WTC11 (cell line): ENCODE measurements around the gene TIGD1. TPM values are rescaled to one million over a fixed set of nuclear protein-coding genes. Genes with fewer than 3 reads are reported as not detected.

Source experiments
- ATAC-seq: fragments of 200-7000 bp; cut with Tn5 transposase; 2 replicates; pipeline ENCODE4 v1.10.0; 2021; ENCODE audit warnings: mild to moderate bottlenecking, moderate library complexity
- CTCF ChIA-PET: fragments of 300-600 bp; sonication (Branson Sonifier 250); formaldehyde crosslinking; loops from one replicate; lab custom pipeline; 2021; ENCODE audit warnings: antibody characterized with exemption; lab: Charles Lee
- POLR2A ChIA-PET: fragments of 350-600 bp; sonication (Branson Sonifier 250); formaldehyde crosslinking; loops from one replicate; lab custom pipeline; 2021; ENCODE audit warnings: antibody characterized with exemption; lab: Charles Lee
- DNase-seq: peaks from one replicate; pipeline ENCODE4 v3.0.0; 2021; ENCODE audit warnings: low spot score
- H3K27ac Mint-ChIP-seq: 2 replicates; pipeline ENCODE4 v1.8.0; 2021; ENCODE audit warnings: mixed read lengths
- H3K27me3 Mint-ChIP-seq: 2 replicates; pipeline ENCODE4 v1.8.0; 2021; ENCODE audit warnings: low read depth, mild to moderate bottlenecking, moderate library complexity, mixed read lengths
- H3K36me3 Mint-ChIP-seq: 2 replicates; pipeline ENCODE4 v1.8.0; 2021; ENCODE audit warnings: mixed read lengths
- H3K4me1 Mint-ChIP-seq: 2 replicates; pipeline ENCODE4 v1.8.0; 2022; ENCODE audit warnings: mixed read lengths
- H3K4me3 Mint-ChIP-seq: 2 replicates; pipeline ENCODE4 v1.8.0; 2021; ENCODE audit warnings: mild to moderate bottlenecking, moderate library complexity, mixed read lengths
- H3K9me3 Mint-ChIP-seq: 2 replicates; pipeline ENCODE4 v1.8.0; 2021; ENCODE audit warnings: mixed read lengths
- CDX4 ChIP-seq: fragments of 250-450 bp; sonication (Bioruptor Pico); IDR thresholded peaks from 2 replicates; pipeline ENCODE4 v1.9.0; 2021; ENCODE audit warnings: moderate library complexity, mild to moderate bottlenecking, inconsistent platforms, borderline replicate concordance
- CREM ChIP-seq: sonication (generic); formaldehyde crosslinking; IDR thresholded peaks from 2 replicates; pipeline ENCODE4 v1.8.1; 2022; ENCODE audit warnings: mild to moderate bottlenecking, missing genetic modification reagents, moderate library complexity
- CTCF ChIP-seq: fragments of 200-600 bp; IDR thresholded peaks from 2 replicates; pipeline ENCODE4 v1.8.0; 2022; ENCODE audit warnings: antibody characterized with exemption
- E2F5 ChIP-seq: sonication (generic); formaldehyde crosslinking; IDR thresholded peaks from 2 replicates; pipeline ENCODE4 v1.8.1; 2022; ENCODE audit warnings: mild to moderate bottlenecking, moderate library complexity, missing genetic modification reagents
- GTF2I ChIP-seq: fragments of 250-450 bp; sonication (Bioruptor Pico); conservative IDR thresholded peaks from 2 replicates; pipeline ENCODE4 v1.4.0; 2021; ENCODE audit warnings: mild to moderate bottlenecking
- HMGA2 ChIP-seq: fragments of 250-450 bp; sonication (Bioruptor Pico); IDR thresholded peaks from 2 replicates; pipeline ENCODE4 v1.4.0; 2021; ENCODE audit warnings: mild to moderate bottlenecking, moderate library complexity
- HMGXB4 ChIP-seq: sonication (generic); formaldehyde crosslinking; IDR thresholded peaks from 2 replicates; pipeline ENCODE4 v1.8.1; 2023; ENCODE audit warnings: mild to moderate bottlenecking, moderate library complexity, missing genetic modification reagents
- MAX ChIP-seq: sonication (generic); formaldehyde crosslinking; IDR thresholded peaks from 2 replicates; pipeline ENCODE4 v1.8.0; 2022; ENCODE audit warnings: mild to moderate bottlenecking, missing genetic modification reagents
- MXD4 ChIP-seq: fragments of 250-450 bp; sonication (Bioruptor Pico); IDR thresholded peaks from 2 replicates; pipeline ENCODE4 v1.8.0; 2021; ENCODE audit warnings: mild to moderate bottlenecking, moderate library complexity, borderline replicate concordance
- MYBL2 ChIP-seq: sonication (generic); formaldehyde crosslinking; IDR thresholded peaks from 2 replicates; pipeline ENCODE4 v1.8.1; 2023; ENCODE audit warnings: mild to moderate bottlenecking, moderate library complexity, missing genetic modification reagents
- PRDM15 ChIP-seq: sonication (generic); formaldehyde crosslinking; IDR thresholded peaks from 2 replicates; pipeline ENCODE4 v1.8.0; 2022; ENCODE audit warnings: missing genetic modification reagents
- RELA ChIP-seq: sonication (generic); formaldehyde crosslinking; IDR thresholded peaks from 2 replicates; pipeline ENCODE4 v1.8.1; 2022; ENCODE audit warnings: missing genetic modification reagents, mild to moderate bottlenecking, borderline replicate concordance
- TCF7 ChIP-seq: sonication (generic); formaldehyde crosslinking; IDR thresholded peaks from 2 replicates; pipeline ENCODE4 v1.8.0; 2022; ENCODE audit warnings: mild to moderate bottlenecking, low read depth, missing genetic modification reagents, moderate library complexity
- ZNF232 ChIP-seq: sonication (generic); formaldehyde crosslinking; IDR thresholded peaks from 2 replicates; pipeline ENCODE4 v1.8.0; 2022; ENCODE audit warnings: mild to moderate bottlenecking, missing genetic modification reagents
- ZNF532 ChIP-seq: fragments of 250-450 bp; sonication (Bioruptor Pico); IDR thresholded peaks from 2 replicates; pipeline ENCODE4 v1.9.0; 2021; ENCODE audit warnings: mild to moderate bottlenecking, borderline replicate concordance
- ZSCAN18 ChIP-seq: fragments of 250-450 bp; sonication (Bioruptor Pico); IDR thresholded peaks from 2 replicates; pipeline ENCODE4 v2.1.2; 2022; ENCODE audit warnings: mild to moderate bottlenecking, moderate library complexity
- total RNA-seq: library from RNA; stranded (reverse); gene quantifications from 3 replicates; pipeline ENCODE4 v1.2.3, GENCODE V29; 2021

Gene TIGD1
- total RNA-seq, 1 experiment from 2014 or later: 9.0 TPM

- TF ChIP-seq MYBL2 (CRISPR knock-in tag): no peak
- TF ChIP-seq, all 79 proteins: peak for 0
Observed at GRCh38 chr2:232537499-232537898, 12.9 kb downstream of the TIGD1 start (continued).

- TF ChIP-seq CTCF (peak; percentile 67), ZNF532 (CRISPR knock-in tag) (no peak), TCF7 (no peak)
- DNase-seq (peak; percentile 73), ATAC-seq (peak; percentile 75)
- H3K27ac Mint-ChIP-seq: no peak overlapping the region
- ChIA-PET CTCF (interaction anchor here (0.6 to 4.1 kb wide), 6 partner anchors 9 to 53 kb away, joined by 3 to 42 read pairs (median 4); partner anchors contain the start of genes CHRND, EIF4E2, PRSS56 and TIGD1), POLR2A (no interaction called here)
- peaks cover 11% of the 10 kb centered on the region for H3K9me3 Mint-ChIP-seq
- H3K4me3 Mint-ChIP-seq: no peak overlapping the region
- peaks cover 25% of the 10 kb centered on the region for H3K4me1 Mint-ChIP-seq
- H3K36me3 Mint-ChIP-seq: peaks cover 4% of the 10 kb centered on the region; the same call in 1 of the 2 replicates
- H3K27me3 Mint-ChIP-seq: peaks cover 15% of the 10 kb centered on the region
Observed at GRCh38 chr2:232537079-232537478, 13.3 kb downstream of the TIGD1 start.

GRCh38 chr2:232535761-232536530, 14.4 kb downstream of the TIGD1 start:
- CTCF ChIA-PET: no interaction called here
- no peak for ATAC-seq
- H3K27ac Mint-ChIP-seq: no peak overlapping the region
- no peak for DNase-seq
- peaks cover 4% of the 10 kb centered on the region; the same call in 1 of the 2 replicates for H3K36me3 Mint-ChIP-seq
- H3K4me3 Mint-ChIP-seq: no peak overlapping the region
- H3K4me1 Mint-ChIP-seq: peaks cover 25% of the 10 kb centered on the region
- H3K9me3 Mint-ChIP-seq: peaks cover 11% of the 10 kb centered on the region
- POLR2A ChIA-PET: no interaction called here
- peaks cover 15% of the 10 kb centered on the region for H3K27me3 Mint-ChIP-seq
- TF ChIP-seq GTF2I (CRISPR knock-in tag): no peak
- TF ChIP-seq RELA (CRISPR knock-in tag): no peak
- TF ChIP-seq HMGA2 (CRISPR knock-in tag): no peak
- no peak for TF ChIP-seq PRDM15 (CRISPR knock-in tag)
- no peak for TF ChIP-seq CREM (CRISPR knock-in tag)
- no peak for TF ChIP-seq E2F5
- no peak for TF ChIP-seq ZSCAN18 (CRISPR knock-in tag)
- TF ChIP-seq ZNF232: no peak
- TF ChIP-seq MAX (CRISPR knock-in tag): no peak
- TF ChIP-seq HMGXB4 (CRISPR knock-in tag): no peak
- TF ChIP-seq CDX4 (CRISPR knock-in tag): no peak
- TF ChIP-seq MXD4 (CRISPR knock-in tag): no peak
